ENCODE data around the gene PRDM2.

PRDM2 gene

DNA sequence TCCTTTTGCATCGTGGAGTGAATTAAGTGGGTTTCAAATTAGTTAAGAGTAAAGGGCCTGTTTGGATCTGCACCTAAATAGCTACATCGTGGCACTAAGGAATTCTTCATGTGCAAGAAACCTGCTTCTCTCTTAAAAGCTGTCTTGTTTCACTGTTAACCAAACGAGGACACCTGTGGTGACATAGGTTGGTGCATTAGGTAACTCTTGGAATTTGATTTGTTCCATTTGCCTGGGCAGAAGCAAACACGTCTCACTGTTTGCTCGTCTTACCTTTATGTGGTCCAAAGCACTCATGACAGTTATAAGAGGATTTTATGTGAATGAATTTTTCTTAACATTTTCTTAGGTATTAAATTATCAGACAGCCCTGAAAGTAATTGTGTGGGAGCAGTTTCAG, 60.9 kb downstream of the PRDM2 start:
- peak; percentile 49; the same call in 1 of the 2 replicates for TF ChIP-seq SCRT2 (tag by site-specific recombination; IDR thresholded peaks at IDR 0.05)
- TF ChIP-seq HOXA7 (CRISPR knock-in tag; IDR thresholded peaks at IDR 0.05; ENCODE audit: borderline replicate concordance) = no peak
- TF ChIP-seq PRDM1 (tag by site-specific recombination; IDR thresholded peaks at IDR 0.05) = 0 out of 2 replicates have a peak, but pooled peaks have one; percentile 18
- Histone ChIP-seq H3K27ac (ENCODE audit: extremely low read depth, low read depth, low read length) (no peak overlapping the region), H3K4me1 (ENCODE audit: control insufficient read depth, insufficient read depth, low read length) (peaks cover 35% of the 10 kb centered on the region), H3K4me3 (ENCODE audit: low read depth, low read length) (no peak overlapping the region), H3K36me3 (ENCODE audit: control insufficient read depth in 2 of 2, insufficient read depth in 1 of 2, low read length in 2 of 2) (no peaks in the 10 kb centered on the region), H3K9me3 (ENCODE audit: control insufficient read depth, insufficient read depth, low read depth, low read length) (no peaks in the 10 kb centered on the region)
- POLR2A ChIA-PET = interaction anchor here (1.6 kb wide), 1 partner anchor 11 kb away, joined by 13 read pairs; no protein-coding TSS in a partner anchor
- CTCF ChIA-PET = interaction anchor here (0.6 to 1.2 kb wide), 5 partner anchors 10 to 1599 kb away, joined by 3 to 5 read pairs (median 3); no protein-coding TSS in a partner anchor

DNA sequence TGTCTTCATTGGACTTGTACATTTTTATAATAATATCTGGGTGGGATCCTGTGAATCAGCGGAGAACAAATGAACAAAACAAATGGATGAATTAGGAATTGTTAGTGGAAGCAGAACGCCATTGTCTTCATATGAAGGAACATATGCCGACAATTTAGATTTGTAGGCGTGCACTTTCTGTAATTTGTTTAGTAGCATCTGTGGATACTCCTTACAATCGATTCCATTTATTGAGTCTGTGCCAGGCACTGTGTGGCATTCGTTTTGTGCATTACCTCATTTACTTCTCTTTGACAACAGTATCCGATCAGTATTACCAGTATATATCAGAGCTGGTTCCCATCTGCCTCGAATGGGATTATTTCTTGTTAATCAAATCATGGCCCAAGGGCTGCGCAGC, 61.9 kb downstream of the PRDM2 start:
- POLR2A ChIA-PET = interaction anchor here (1.1 kb wide), 1 partner anchor 12 kb away, joined by 4 read pairs; no protein-coding TSS in a partner anchor
- no peaks in the 10 kb centered on the region for H3K36me3 ChIP-seq (ENCODE audit: control insufficient read depth in 2 of 2, insufficient read depth in 1 of 2, low read length in 2 of 2)
- H3K4me3 ChIP-seq (ENCODE audit: low read depth, low read length) = no peak overlapping the region
- CTCF ChIA-PET = no interaction called here
- no peak for TF ChIP-seq ZNF146 (tag by site-specific recombination; IDR thresholded peaks at IDR 0.05)
- no peak for TF ChIP-seq PRDM2 (tag by site-specific recombination; IDR thresholded peaks at IDR 0.05; ENCODE audit: borderline replicate concordance)
- no peak for TF ChIP-seq ZNF510 (tag by site-specific recombination; IDR thresholded peaks at IDR 0.05; ENCODE audit: insufficient replicate concordance)
- no peak for TF ChIP-seq REPIN1 (tag by site-specific recombination; IDR thresholded peaks at IDR 0.05; ENCODE audit: low read depth)
- TF ChIP-seq ZNF600 (tag by site-specific recombination; IDR thresholded peaks at IDR 0.05) = no peak
- no peak for TF ChIP-seq ZNF555 (tag by site-specific recombination; conservative IDR thresholded peaks at IDR 0.05)
- H3K9me3 ChIP-seq (ENCODE audit: control insufficient read depth, insufficient read depth, low read depth, low read length) = no peaks in the 10 kb centered on the region
- H3K4me1 ChIP-seq (ENCODE audit: control insufficient read depth, insufficient read depth, low read length) = peaks cover 33% of the 10 kb centered on the region
- no peak overlapping the region for H3K27ac ChIP-seq (ENCODE audit: extremely low read depth, low read depth, low read length)

- Histone ChIP-seq H3K4me1 (ENCODE audit: control insufficient read depth, insufficient read depth, low read length) (peaks cover 27% of the 10 kb centered on the region), H3K36me3 (ENCODE audit: control insufficient read depth in 2 of 2, insufficient read depth in 1 of 2, low read length in 2 of 2) (no peaks in the 10 kb centered on the region), H3K27ac (ENCODE audit: extremely low read depth, low read depth, low read length) (no peak overlapping the region), H3K9me3 (ENCODE audit: control insufficient read depth, insufficient read depth, low read depth, low read length) (no peaks in the 10 kb centered on the region), H3K4me3 (ENCODE audit: low read depth, low read length) (no peak overlapping the region)
- ChIA-PET POLR2A (interaction anchor here (1.1 to 1.2 kb wide), 2 partner anchors 10 to 13 kb away, joined by 3 to 4 read pairs; no protein-coding TSS in a partner anchor), CTCF (interaction anchor here (0.5 kb wide), 1 partner anchor 59 kb away, joined by 4 read pairs; no protein-coding TSS in a partner anchor)
- TF ChIP-seq WT1 (tag by site-specific recombination; IDR thresholded peaks at IDR 0.05) (no peak), ZNF600 (tag by site-specific recombination; IDR thresholded peaks at IDR 0.05) (peak; percentile 67), ZNF629 (tag by site-specific recombination; IDR thresholded peaks at IDR 0.05) (no peak), ZNF510 (tag by site-specific recombination; IDR thresholded peaks at IDR 0.05; ENCODE audit: insufficient replicate concordance) (no peak), ZIC2 (tag by site-specific recombination; IDR thresholded peaks at IDR 0.05) (peak; percentile 18; the same call in 1 of the 2 replicates), PRDM10 (tag by site-specific recombination; IDR thresholded peaks at IDR 0.05) (peak; percentile 74)
- TF ChIP-seq, protein P1, sequence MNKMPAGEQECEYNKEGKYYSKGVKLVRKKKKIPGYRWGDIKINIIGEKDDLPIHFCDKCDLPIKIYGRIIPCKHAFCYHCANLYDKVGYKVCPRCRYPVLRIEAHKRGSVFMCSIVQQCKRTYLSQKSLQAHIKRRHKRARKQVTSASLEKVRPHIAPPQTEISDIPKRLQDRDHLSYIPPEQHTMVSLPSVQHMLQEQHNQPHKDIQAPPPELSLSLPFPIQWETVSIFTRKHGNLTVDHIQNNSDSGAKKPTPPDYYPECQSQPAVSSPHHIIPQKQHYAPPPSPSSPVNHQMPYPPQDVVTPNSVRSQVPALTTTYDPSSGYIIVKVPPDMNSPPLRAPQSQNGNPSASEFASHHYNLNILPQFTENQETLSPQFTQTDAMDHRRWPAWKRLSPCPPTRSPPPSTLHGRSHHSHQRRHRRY (tag by site-specific recombination; IDR thresholded peaks at IDR 0.05) = no peak
- TF ChIP-seq, protein P2, sequence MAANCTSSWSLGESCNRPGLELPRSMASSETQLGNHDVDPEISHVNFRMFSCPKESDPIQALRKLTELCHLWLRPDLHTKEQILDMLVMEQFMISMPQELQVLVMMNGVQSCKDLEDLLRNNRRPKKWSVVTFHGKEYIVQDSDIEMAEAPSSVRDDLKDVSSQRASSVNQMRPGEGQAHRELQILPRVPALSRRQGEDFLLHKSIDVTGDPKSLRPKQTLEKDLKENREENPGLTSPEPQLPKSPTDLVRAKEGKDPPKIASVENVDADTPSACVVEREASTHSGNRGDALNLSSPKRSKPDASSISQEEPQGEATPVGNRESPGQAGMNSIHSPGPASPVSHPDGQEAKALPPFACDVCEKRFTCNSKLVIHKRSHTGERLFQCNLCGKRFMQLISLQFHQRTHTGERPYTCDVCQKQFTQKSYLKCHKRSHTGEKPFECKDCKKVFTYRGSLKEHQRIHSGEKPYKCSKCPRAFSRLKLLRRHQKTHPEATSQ (tag by site-specific recombination; IDR thresholded peaks at IDR 0.05) = no peak
These were observed 62.7 kb downstream of the PRDM2 start for GRCh38 chr1:13762642-13763041.

All from HEK293 (cell line).